GM12878 (cell line): ENCODE measurements around the gene TMEM259. TPM values are rescaled to one million over a fixed set of nuclear protein-coding genes. Genes with fewer than 3 reads are reported as not detected.

ENCODE experiments used
- CEBPZ ChIP-seq: fragments of 150-350 bp; IDR thresholded peaks from 2 replicates; pipeline ENCODE4 v1.6.1; 2016; ENCODE audit warnings: low read depth, low read length
- CHD2 ChIP-seq: IDR thresholded peaks from 2 replicates; pipeline ENCODE4 v1.6.1; 2011; ENCODE audit warnings: low read depth, low read length, improper control_type of control experiment, borderline replicate concordance
- CREM ChIP-seq: IDR thresholded peaks from 2 replicates; pipeline ENCODE4 v1.6.1; 2014; ENCODE audit warnings: antibody characterized with exemption, low read depth
- ELK1 ChIP-seq: IDR thresholded peaks from 2 replicates; pipeline ENCODE4 v1.6.1; 2012; ENCODE audit warnings: low read depth, low read length, improper control_type of control experiment
- FOS ChIP-seq: IDR thresholded peaks from 3 replicates; pipeline ENCODE4 v1.6.1; 2011; ENCODE audit warnings: borderline replicate concordance; ENCODE audit not compliant: insufficient read length; ENCODE audit errors: extremely low read depth
- KDM1A ChIP-seq: fragments of 200-600 bp; sonication (generic); IDR thresholded peaks from 2 replicates; pipeline ENCODE4 v1.6.1; 2016; ENCODE audit warnings: borderline replicate concordance
- PBX3 ChIP-seq: IDR thresholded peaks from 2 replicates; pipeline ENCODE4 v1.6.1; 2011; ENCODE audit warnings: mild to moderate bottlenecking, low read depth, low read length, moderate library complexity; ENCODE audit not compliant: insufficient replicate concordance
- RCOR1 ChIP-seq: conservative IDR thresholded peaks from 2 replicates; pipeline ENCODE4 v1.6.1; 2012; ENCODE audit warnings: low read depth, low read length, improper control_type of control experiment
- RFX5 ChIP-seq: IDR thresholded peaks from 2 replicates; pipeline ENCODE4 v1.6.1; 2011; ENCODE audit warnings: low read depth, low read length, improper control_type of control experiment
- SIN3A ChIP-seq: IDR thresholded peaks from 2 replicates; pipeline ENCODE4 v1.6.1; 2012; ENCODE audit warnings: low read depth, low read length, improper control_type of control experiment
- SKIL ChIP-seq: fragments of 450-650 bp; IDR thresholded peaks from 2 replicates; pipeline ENCODE4 v1.6.1; 2017; ENCODE audit warnings: mild to moderate bottlenecking, low read depth, inconsistent platforms; ENCODE audit not compliant: poor library complexity, severe bottlenecking
- SMAD5 ChIP-seq: IDR thresholded peaks from 2 replicates; pipeline ENCODE4 v1.6.1; 2016; ENCODE audit warnings: antibody characterized with exemption, low read depth
- SMARCA5 ChIP-seq: fragments of 450-650 bp; IDR thresholded peaks from 2 replicates; pipeline ENCODE4 v1.6.1; 2017; ENCODE audit warnings: mild to moderate bottlenecking
- SP1 ChIP-seq: IDR thresholded peaks from one replicate; pipeline ENCODE4 v1.6.1; 2011; ENCODE audit warnings: low read depth, low read length
- TCF12 ChIP-seq: IDR thresholded peaks from 2 replicates; pipeline ENCODE4 v1.6.1; 2011; ENCODE audit warnings: low read depth, mild to moderate bottlenecking, low read length
- USF1 ChIP-seq: IDR thresholded peaks from 2 replicates; pipeline ENCODE4 v1.6.1; 2011; ENCODE audit warnings: borderline replicate concordance, low read depth, mild to moderate bottlenecking, moderate library complexity, mixed read lengths, low read length; ENCODE audit not compliant: insufficient read depth; ENCODE audit errors: extremely low read length
- ZBTB33 ChIP-seq: fragments of 450-650 bp; IDR thresholded peaks from 2 replicates; pipeline ENCODE4 v1.6.1; 2017; ENCODE audit warnings: mild to moderate bottlenecking
- ZNF217 ChIP-seq: fragments of 450-650 bp; IDR thresholded peaks from 2 replicates; pipeline ENCODE4 v1.6.1; 2017; ENCODE audit warnings: antibody characterized with exemption, mild to moderate bottlenecking
- ZNF274 ChIP-seq: IDR thresholded peaks from one replicate; pipeline ENCODE4 v1.8.0; 2011; ENCODE audit not compliant: insufficient read length, insufficient read depth
- polyA plus RNA-seq, 11 experiments: library from polyadenylated mRNA; depleted of rRNA in 4 of 11; unstranded in 6 of 11; stranded (reverse) in 5 of 11; fragments of >200 nt; fragmentation: Nextera tagmentation in 4 of 11; fragmentation: Illumina TruSeq in 1 of 11; extraction: Ambion mirVana in 4 of 11; extraction: Trizol in 1 of 11; gene quantifications; 1 replicate in 1 of 11; 2 replicates in 10 of 11; pipeline versions ENCODE4 v1.2.1 to v1.2.3, GENCODE V29; 2011 to 2016; ENCODE audit warnings: inconsistent platforms in 2 of 11, missing spikeins in 2 of 11, low read depth in 1 of 11
- total RNA-seq, 4 experiments: library from RNA; depleted of rRNA in 3 of 4; stranded (reverse); fragments of >200 nt in 3 of 4; fragmentation: Illumina TruSeq in 1 of 4; extraction: Trizol in 1 of 4; gene quantifications; 2 replicates each; pipeline versions ENCODE4 v1.2.1 to v1.2.3, GENCODE V29; 2013 to 2021

Gene TMEM259
- total and polyA plus RNA-seq, 10 of the 15 experiments (the other 5 are each of a cell fraction or from before 2014, with no cell fraction given), result 0.43 to 184 (median 62.0) TPM

DNA sequence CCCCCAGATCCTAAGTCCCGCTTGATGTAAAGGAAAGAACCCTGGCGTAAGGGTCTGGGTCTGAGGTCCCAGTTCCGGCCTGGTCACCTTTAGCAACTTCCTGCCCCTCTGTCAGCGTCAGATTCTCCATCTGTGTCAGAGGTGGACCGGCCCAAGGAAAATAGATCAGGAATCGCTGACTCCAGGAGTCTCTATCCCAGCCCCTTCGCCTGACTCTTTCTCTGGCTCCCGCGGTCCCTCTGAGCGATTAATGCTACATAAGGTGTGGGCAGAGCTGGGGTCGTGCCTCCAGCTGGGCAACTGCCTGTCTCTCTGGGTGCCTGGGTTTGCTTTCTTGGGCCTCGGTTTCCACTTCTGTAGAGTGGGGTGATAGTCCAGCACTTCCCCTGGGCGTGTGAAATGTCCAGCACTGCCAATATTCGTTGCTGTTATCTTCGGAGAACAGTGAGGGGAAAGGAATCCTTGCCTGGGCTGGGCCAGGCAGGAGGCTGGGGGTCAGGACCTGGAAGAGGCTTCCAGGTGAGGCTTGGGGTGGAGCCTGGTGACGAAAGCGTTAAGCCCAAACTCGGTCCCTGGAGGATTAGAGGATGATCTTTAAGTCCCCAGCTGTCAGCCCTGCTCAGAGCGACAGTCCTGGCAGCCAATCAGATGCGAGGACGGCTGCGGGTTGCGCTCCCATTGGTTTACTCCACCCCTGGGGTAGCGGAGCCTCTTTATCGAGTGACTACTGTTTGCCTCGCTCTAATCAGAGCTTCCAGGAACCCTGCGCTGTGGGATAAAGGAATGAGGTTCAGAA is 19.8 kb upstream of the TMEM259 start (continued):
- TF ChIP-seq CEBPZ (0 out of 2 replicates have a peak, but pooled peaks have one; percentile 28), RCOR1 (no peak), SMAD5 (no peak), SMARCA5 (peak; percentile 68), TCF12 (peak; percentile 79), CHD2 (peak; percentile 92), ZBTB33 (no peak), SKIL (peak; percentile 52), USF1 (no peak), PBX3 (peak; percentile 100), SIN3A (0 out of 2 replicates have a peak, but pooled peaks have one; percentile 44), CREM (peak; percentile 62), ZNF217 (0 out of 2 replicates have a peak, but pooled peaks have one; percentile 12), ELK1 (no peak), KDM1A (no peak), FOS (peak; percentile 98), ZNF274 (no peak), SP1 (peak; percentile 99), RFX5 (0 out of 2 replicates have a peak, but pooled peaks have one; percentile 30)
